Aorta (tissue), 5 donors: Measurements from ENCODE around the gene ACAD8. TPM values are rescaled to one million over a fixed set of nuclear protein-coding genes. Genes with fewer than 3 reads are reported as not detected.
A peak's percentile ranks its signal among the peaks of the same experiment; 100 is the strongest.
"Not testable (repeated sequence)": the region's sequence is repeated elsewhere in the genome, so short reads cannot be mapped to it uniquely, and the experiment has no call there.

Experiments used
- ATAC-seq: fragments of 200-7000 bp; cut with Tn5 transposase; one replicate; pipeline ENCODE4 v1.9.1; 2022; ENCODE audit warnings: moderate library complexity; ENCODE audit not compliant: low FRiP score
- DNase-seq, 2 donors: peaks; one replicate each; pipeline ENCODE4 v3.0.0-alpha.2; 2020
- H3K27ac ChIP-seq, 2 donors: one replicate each; pipeline ENCODE4 v1.5.1; 2013; ENCODE audit warnings: low read length in 2 of 2, mild to moderate bottlenecking in 2 of 2, moderate library complexity in 2 of 2, control low read depth in 1 of 2, inconsistent platforms in 1 of 2, low read depth in 1 of 2
- H3K27me3 ChIP-seq, 2 donors: one replicate each; pipeline ENCODE4 v1.6.1; 2013; ENCODE audit warnings: control low read depth in 1 of 2, low read length in 1 of 2, mild to moderate bottlenecking in 1 of 2, moderate library complexity in 1 of 2; ENCODE audit not compliant: insufficient read depth in 2 of 2, control insufficient read depth in 1 of 2
- H3K36me3 ChIP-seq, 2 donors: one replicate each; pipeline ENCODE4 v1.6.1; 2013; ENCODE audit warnings: control low read depth in 1 of 2, low read length in 1 of 2, mild to moderate bottlenecking in 1 of 2; ENCODE audit not compliant: insufficient read depth in 2 of 2, control insufficient read depth in 1 of 2
- H3K4me1 ChIP-seq, 2 donors: one replicate each; pipeline ENCODE4 v1.6.1; 2013; ENCODE audit warnings: low read length in 2 of 2, control low read depth in 1 of 2, mild to moderate bottlenecking in 1 of 2, moderate library complexity in 1 of 2; ENCODE audit not compliant: insufficient read depth in 2 of 2, control insufficient read depth in 1 of 2
- H3K4me3 ChIP-seq, 2 donors: one replicate each; pipeline ENCODE4 v1.5.1; 2013; ENCODE audit warnings: low read length in 2 of 2, control low read depth in 1 of 2, mild to moderate bottlenecking in 1 of 2
- H3K9me3 ChIP-seq: one replicate; pipeline ENCODE4 v1.6.1; 2013; ENCODE audit warnings: mild to moderate bottlenecking, low read length; ENCODE audit not compliant: control insufficient read depth
- WGBS, 2 donors: extraction: QIAGEN DNeasy Blood & Tissue Kit; methylation state at CpG; one replicate each; pipeline ENCODE4 v1.1.7; 2013; 5-methylcytosine and 5-hydroxymethylcytosine counted together
- intact Hi-C, 2 donors: fragments of 100-400 bp; cut with DNase I; formaldehyde crosslinking; loops; one replicate each; pipeline versions ENCODE4 v1.14.2 to v1.15.0; 2022
- polyA plus RNA-seq, 2 donors: library from polyadenylated mRNA; stranded (reverse); fragments of 200-250 nt; gene quantifications; one replicate each; pipeline ENCODE4 v1.2.3, GENCODE V29; 2013
- total RNA-seq, 2 donors: library from RNA; stranded (reverse); fragmentation: NEBNext Ultra II Directional; extraction: Animal tissue kit (Norgen Biotek cat#: 25700); gene quantifications; one replicate each; pipeline ENCODE4 v1.2.1, GENCODE V29; 2021
- donor health status: healthy with polysubstance abuse.
- donor health status: Bipolar disorder and iron deficiency.
- donor health status: DM: no; HTN: no; CAD: no.
- donor health status: DM: no; HTN: no; CAD: no.
- donor health status: DM: yes; HTN: yes; CAD: no.

ACAD8 gene
- total and polyA plus RNA-seq, 4 donors, result 7.8 to 25.3 (median 19.6) TPM

DNA sequence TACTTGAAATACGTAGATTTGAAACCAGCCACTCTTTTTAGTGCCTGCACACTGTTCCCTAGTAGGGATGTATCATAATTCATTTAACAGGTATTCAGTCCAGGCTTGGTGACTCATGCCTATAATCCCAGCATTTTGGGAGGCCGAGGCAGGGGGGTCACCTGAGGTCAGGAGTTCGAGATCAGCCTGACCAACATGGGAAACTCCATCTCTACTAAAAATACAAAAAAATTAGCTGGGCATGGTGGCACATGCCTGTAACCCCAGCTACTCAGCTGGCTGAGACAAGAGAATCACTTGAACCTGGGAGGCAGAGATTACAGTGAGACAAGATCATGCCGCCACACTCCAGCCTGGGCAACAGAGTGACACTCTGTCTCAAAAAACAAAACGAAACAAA, 31.0 kb downstream of the ACAD8 start:
- H3K27ac ChIP-seq, intact Hi-C loops, H3K4me3 ChIP-seq, ATAC-seq, H3K4me1 ChIP-seq, DNase-seq, H3K9me3 ChIP-seq, H3K27me3 ChIP-seq, H3K36me3 ChIP-seq: not testable (repeated sequence)
- WGBS, 2 donors, result 87 to 89% methylated on average over 5 of the region's 5 CpGs

DNA sequence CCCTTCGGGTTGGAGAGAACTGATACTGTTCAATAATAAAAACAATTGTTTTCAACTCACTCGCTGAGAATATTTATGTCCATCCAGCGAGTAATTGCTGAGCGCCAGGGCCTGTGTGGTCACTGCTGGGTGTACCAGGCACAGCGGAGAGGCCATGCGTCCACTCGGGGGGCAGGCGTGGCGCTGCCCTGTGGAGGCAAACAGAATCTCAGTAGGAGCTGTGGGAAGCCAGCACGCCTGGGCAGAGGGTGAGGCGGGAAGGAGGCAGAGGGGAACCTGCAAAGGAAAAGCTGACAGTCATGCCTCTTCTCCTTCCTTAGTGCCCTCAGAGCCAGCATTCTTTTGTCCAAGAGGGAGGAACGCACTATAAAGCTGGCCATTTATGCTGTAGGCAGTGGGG, 34.2 kb downstream of the ACAD8 start:
- Histone ChIP-seq H3K27ac (no peak overlapping the region), H3K9me3 (peaks cover 1% of the 10 kb centered on the region), H3K36me3 (no peaks in the 10 kb centered on the region), H3K27me3 (no peaks in the 10 kb centered on the region), H3K4me3 (no peak overlapping the region), H3K4me1 (no peaks in the 10 kb centered on the region)
- intact Hi-C loops, result no loop called here
- no peak for ATAC-seq
- no peak for DNase-seq
- WGBS, 2 donors, result 89 to 91% methylated on average over 12 of the region's 12 CpGs

DNA sequence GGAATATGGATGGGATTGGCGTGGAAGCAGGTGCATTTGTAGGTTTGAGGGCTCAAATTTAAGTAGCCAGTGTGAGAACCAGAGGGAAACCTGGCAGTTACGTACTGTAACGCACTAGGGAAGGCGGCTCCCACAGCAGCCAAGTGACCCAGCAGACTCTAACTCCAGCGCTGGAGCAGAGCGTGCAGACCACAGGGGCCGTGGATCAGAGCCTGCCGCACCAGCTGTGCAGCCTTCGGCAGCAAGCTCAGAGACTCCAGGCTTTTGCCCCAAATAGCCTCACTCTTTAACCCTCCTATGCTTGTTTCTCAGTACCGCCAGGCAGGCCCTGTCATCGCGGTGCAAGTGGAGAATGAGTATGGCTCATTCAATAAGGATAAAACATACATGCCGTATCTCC, 35.1 kb downstream of the ACAD8 start:
- DNase-seq (no peak), ATAC-seq (no peak)
- Histone ChIP-seq H3K36me3 (no peaks in the 10 kb centered on the region), H3K4me1 (no peaks in the 10 kb centered on the region), H3K27ac (no peak overlapping the region), H3K4me3 (no peak overlapping the region), H3K9me3 (peaks cover 1% of the 10 kb centered on the region), H3K27me3 (no peaks in the 10 kb centered on the region)
- WGBS, 2 donors, result 91 to 93% methylated on average over 13 of the region's 13 CpGs
- intact Hi-C loops, result no loop called here

GRCh38 chr11:134289167-134289566, 35.8 kb downstream of the ACAD8 start:
- intact Hi-C loops, result no loop called here
- WGBS, 2 donors, result 82 to 96% methylated on average over 4 of the region's 4 CpGs
- no peak for DNase-seq
- Histone ChIP-seq H3K4me3 (no peak overlapping the region), H3K9me3 (peaks cover 1% of the 10 kb centered on the region), H3K27ac (no peak overlapping the region), H3K27me3 (no peaks in the 10 kb centered on the region), H3K4me1 (no peaks in the 10 kb centered on the region), H3K36me3 (no peaks in the 10 kb centered on the region)
- ATAC-seq, result no peak

GRCh38 chr11:134289789-134290188, 36.4 kb downstream of the ACAD8 start:
- peak; percentile 54 for ATAC-seq
- intact Hi-C loops, result no loop called here
- H3K4me1 ChIP-seq, result no peaks in the 10 kb centered on the region
- 36 to 40% methylated on average over 10 to 12 of the region's 12 CpGs for WGBS, 2 donors
- no peaks in the 10 kb centered on the region for H3K27me3 ChIP-seq
- peak in 1 of 2 donors; percentile 57 for DNase-seq
- no peak overlapping the region for H3K4me3 ChIP-seq
- no peaks in the 10 kb centered on the region for H3K36me3 ChIP-seq
- peaks cover 1% of the 10 kb centered on the region for H3K9me3 ChIP-seq
- no peak overlapping the region for H3K27ac ChIP-seq

- WGBS, 2 donors, result 89 to 94% methylated on average over 7 of the region's 7 CpGs
- intact Hi-C loops, result no loop called here
- Histone ChIP-seq H3K27ac (no peak overlapping the region), H3K4me1 (no peaks in the 10 kb centered on the region), H3K4me3 (no peak overlapping the region), H3K27me3 (no peaks in the 10 kb centered on the region), H3K9me3 (peaks cover 1% of the 10 kb centered on the region), H3K36me3 (no peaks in the 10 kb centered on the region)
- ATAC-seq (no peak), DNase-seq (no peak)
Observed at GRCh38 chr11:134290646-134291045, 37.3 kb downstream of the ACAD8 start.

GRCh38 chr11:134291196-134291595, 37.8 kb downstream of the ACAD8 start:
- Histone ChIP-seq H3K4me1 (no peaks in the 10 kb centered on the region), H3K27me3 (no peaks in the 10 kb centered on the region), H3K9me3 (peaks cover 1% of the 10 kb centered on the region), H3K4me3 (no peak overlapping the region), H3K36me3 (no peaks in the 10 kb centered on the region), H3K27ac (no peak overlapping the region)
- DNase-seq (no peak), ATAC-seq (no peak)
- intact Hi-C loops, result no loop called here
- WGBS, 2 donors, result 77 to 86% methylated on average over 6 of the region's 6 CpGs

GRCh38 chr11:134292661-134293060, 39.3 kb downstream of the ACAD8 start:
- H3K27me3 ChIP-seq, result no peaks in the 10 kb centered on the region
- H3K4me1 ChIP-seq, result no peaks in the 10 kb centered on the region
- intact Hi-C loops, result no loop called here
- no peak for ATAC-seq
- H3K27ac ChIP-seq, result no peak overlapping the region
- no peaks in the 10 kb centered on the region for H3K9me3 ChIP-seq
- 72 to 84% methylated on average over 15 of the region's 15 CpGs for WGBS, 2 donors
- peak in 1 of 2 donors; percentile 39 for DNase-seq
- no peaks in the 10 kb centered on the region for H3K36me3 ChIP-seq
- H3K4me3 ChIP-seq, result no peak overlapping the region

DNA sequence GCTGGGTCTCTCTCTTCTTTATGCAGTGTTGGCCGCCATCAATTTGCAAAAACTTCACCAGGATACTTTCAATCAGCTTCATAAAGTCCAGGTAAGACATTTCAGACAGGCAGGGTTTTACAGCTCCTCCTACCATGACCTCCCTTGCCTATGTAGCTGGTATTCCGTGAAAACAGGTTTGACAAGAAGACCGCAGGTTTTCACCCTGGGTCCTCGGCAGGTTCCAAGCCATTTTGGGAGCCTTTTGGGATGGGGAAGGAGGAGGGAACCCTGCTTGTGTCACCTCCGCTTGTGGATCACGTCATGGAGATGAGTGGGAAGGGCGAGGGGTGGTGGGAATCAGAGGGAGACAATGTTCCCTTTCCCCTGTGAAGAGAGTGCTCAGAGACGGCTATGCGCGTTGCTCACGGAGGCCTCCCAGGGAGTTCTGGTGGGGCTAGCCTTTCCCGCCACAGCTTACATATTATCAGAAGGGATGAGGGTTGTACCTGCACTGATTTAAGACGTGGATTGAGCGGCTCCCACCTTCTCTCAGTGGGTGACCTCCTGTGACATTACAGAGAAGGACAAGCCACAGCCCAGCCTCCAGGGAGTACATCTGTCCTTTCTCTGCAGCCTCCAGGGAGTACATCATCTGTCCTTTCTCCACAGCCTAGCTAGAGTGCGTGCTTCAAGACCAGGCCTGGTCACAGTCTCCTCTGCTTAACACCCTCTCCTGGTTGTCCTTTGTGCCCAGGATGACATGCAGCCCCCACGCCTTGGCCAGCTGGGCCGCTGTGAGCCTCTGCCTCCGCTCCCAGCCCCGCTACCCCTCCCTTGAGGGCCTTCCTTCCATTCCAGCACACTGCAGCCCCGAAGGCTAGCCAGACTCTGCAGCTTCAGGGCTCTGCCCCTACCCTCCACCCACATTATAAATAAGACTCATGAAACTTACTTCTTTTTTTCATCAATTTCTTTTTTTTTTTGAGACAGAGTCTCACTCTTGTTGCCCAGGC, 40.0 kb downstream of the ACAD8 start:
- ATAC-seq (no peak), DNase-seq (peak in 1 of 2 donors; percentile 59)

More for the DNA sequence above, 40.0 kb downstream of the ACAD8 start:
- Histone ChIP-seq H3K27me3 (no peaks in the 10 kb centered on the region), H3K36me3 (no peaks in the 10 kb centered on the region), H3K4me1 (no peaks in the 10 kb centered on the region), H3K9me3 (no peaks in the 10 kb centered on the region), H3K27ac (no peak overlapping the region), H3K4me3 (no peak overlapping the region)
- WGBS, 2 donors, result 78 to 80% methylated on average over 20 of the region's 20 CpGs
- intact Hi-C loops, result no loop called here
